Bronchial epithelial cell (primary cell): ENCODE results near the gene SEM1. TPM values are rescaled to one million over a fixed set of nuclear protein-coding genes. Genes with fewer than 3 reads are reported as not detected.
"Not testable (repeated sequence)": the region's sequence is repeated elsewhere in the genome, so short reads cannot be mapped to it uniquely, and the experiment has no call there.

Experiments used
- DNase-seq: peaks from one replicate; pipeline ENCODE4 v3.0.0-alpha.2; 2010; ENCODE audit warnings: low read depth
- FAIRE-seq: peaks from 2 replicates; lab custom pipeline; 2011; peaks lifted over from hg19 to GRCh38; lab: Jason Lieb, UNC
- H3K27me3 ChIP-seq: 2 replicates; pipeline ENCODE4 v1.5.1; 2011; ENCODE audit warnings: low read length; ENCODE audit not compliant: control insufficient read depth, insufficient read depth
- H3K36me3 ChIP-seq: 2 replicates; pipeline ENCODE4 v1.5.1; 2011; ENCODE audit warnings: low read length; ENCODE audit not compliant: control insufficient read depth, insufficient read depth
- H3K4me3 ChIP-seq: 2 replicates; pipeline ENCODE4 v1.5.1; 2011; ENCODE audit warnings: mild to moderate bottlenecking, low read depth, low read length, control low read depth
- total RNA-seq: library from RNA; depleted of rRNA; stranded (reverse); fragments of >200 nt; gene quantifications from 2 replicates; pipeline ENCODE4 v1.2.1, GENCODE V29; 2014
- TF ChIP-seq, protein P1 (sequence below): IDR thresholded peaks from 2 replicates; pipeline ENCODE4 v1.5.1; 2011; ENCODE audit warnings: mild to moderate bottlenecking, moderate library complexity, low read length, control low read depth, inconsistent platforms; ENCODE audit not compliant: insufficient read depth, severe bottlenecking

The SEM1 gene
- total RNA-seq, 1 donor from 2014 or later, result 21.3 TPM

DNA sequence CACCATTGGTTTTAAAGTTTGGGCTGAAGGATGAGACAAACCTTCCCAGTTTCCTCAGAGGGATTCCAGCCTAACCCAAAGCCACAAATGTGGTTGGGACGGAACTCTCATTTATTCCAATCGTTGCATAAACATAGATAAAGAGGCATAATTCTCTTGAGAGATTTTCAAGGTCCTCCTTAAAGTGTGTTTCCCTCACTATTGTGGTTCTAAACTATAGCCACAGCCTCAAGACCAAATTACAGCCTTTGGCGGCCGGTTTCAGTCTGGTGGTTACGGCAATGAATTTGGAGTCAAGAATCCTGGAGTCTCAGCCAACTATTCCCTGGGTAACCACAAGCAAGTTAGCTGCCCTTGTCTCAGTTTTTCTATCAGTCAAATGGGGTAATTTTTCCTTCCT lies 42.6 kb downstream of the SEM1 start:
- Histone ChIP-seq H3K4me3 (no peak overlapping the region), H3K27me3 (no peaks in the 10 kb centered on the region), H3K36me3 (no peaks in the 10 kb centered on the region)
- DNase-seq, result no peak
- TF ChIP-seq, protein P1, sequence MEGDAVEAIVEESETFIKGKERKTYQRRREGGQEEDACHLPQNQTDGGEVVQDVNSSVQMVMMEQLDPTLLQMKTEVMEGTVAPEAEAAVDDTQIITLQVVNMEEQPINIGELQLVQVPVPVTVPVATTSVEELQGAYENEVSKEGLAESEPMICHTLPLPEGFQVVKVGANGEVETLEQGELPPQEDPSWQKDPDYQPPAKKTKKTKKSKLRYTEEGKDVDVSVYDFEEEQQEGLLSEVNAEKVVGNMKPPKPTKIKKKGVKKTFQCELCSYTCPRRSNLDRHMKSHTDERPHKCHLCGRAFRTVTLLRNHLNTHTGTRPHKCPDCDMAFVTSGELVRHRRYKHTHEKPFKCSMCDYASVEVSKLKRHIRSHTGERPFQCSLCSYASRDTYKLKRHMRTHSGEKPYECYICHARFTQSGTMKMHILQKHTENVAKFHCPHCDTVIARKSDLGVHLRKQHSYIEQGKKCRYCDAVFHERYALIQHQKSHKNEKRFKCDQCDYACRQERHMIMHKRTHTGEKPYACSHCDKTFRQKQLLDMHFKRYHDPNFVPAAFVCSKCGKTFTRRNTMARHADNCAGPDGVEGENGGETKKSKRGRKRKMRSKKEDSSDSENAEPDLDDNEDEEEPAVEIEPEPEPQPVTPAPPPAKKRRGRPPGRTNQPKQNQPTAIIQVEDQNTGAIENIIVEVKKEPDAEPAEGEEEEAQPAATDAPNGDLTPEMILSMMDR, result no peak
- FAIRE-seq, result no peak

DNA sequence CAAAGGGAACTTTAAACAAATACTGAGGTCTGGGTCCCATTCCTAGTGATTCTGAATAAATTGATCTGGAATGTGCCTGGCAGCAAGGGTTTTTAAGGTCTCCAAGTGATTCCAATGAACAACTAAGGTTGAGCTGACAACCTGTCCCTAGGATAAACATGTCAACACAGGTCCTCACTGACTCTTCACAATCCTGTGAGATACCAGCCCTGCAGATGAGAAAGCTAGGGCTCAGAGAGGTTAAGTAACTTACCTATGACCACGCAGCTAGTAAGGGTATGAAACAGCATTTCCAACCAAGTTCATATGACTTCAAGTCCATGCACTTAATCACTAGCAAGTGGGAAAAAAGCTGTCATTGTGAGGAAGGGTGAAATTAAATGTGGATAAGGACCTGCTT lies 44.0 kb downstream of the SEM1 start:
- H3K4me3 ChIP-seq, result no peak overlapping the region
- TF ChIP-seq, protein P1, result no peak
- H3K36me3 ChIP-seq, result no peaks in the 10 kb centered on the region
- FAIRE-seq (no peak), DNase-seq (peak; percentile 65)
- H3K27me3 ChIP-seq, result no peaks in the 10 kb centered on the region

DNA sequence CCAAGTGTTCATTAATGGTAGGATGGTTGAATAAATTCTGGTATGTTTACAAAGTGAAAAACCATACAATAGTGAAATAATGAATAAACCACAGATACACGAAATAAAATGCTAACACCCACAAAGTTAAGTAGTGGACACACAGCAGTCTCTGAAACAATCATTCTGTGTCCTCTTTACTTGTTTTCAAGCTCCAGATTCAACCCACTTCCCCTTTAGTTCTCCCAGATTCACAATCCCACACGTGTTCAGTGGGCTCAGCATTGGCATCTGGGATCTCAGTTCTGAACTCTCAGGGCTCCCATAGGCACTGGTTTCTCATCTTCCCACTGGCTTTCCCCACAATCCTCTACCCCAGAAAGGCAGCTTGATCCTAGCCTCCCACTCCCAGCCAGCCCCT lies 44.9 kb downstream of the SEM1 start:
- Histone ChIP-seq H3K4me3 (no peak overlapping the region), H3K27me3 (no peaks in the 10 kb centered on the region), H3K36me3 (no peaks in the 10 kb centered on the region)
- DNase-seq, result no peak
- FAIRE-seq, result no peak
- TF ChIP-seq, protein P1, result no peak

DNA sequence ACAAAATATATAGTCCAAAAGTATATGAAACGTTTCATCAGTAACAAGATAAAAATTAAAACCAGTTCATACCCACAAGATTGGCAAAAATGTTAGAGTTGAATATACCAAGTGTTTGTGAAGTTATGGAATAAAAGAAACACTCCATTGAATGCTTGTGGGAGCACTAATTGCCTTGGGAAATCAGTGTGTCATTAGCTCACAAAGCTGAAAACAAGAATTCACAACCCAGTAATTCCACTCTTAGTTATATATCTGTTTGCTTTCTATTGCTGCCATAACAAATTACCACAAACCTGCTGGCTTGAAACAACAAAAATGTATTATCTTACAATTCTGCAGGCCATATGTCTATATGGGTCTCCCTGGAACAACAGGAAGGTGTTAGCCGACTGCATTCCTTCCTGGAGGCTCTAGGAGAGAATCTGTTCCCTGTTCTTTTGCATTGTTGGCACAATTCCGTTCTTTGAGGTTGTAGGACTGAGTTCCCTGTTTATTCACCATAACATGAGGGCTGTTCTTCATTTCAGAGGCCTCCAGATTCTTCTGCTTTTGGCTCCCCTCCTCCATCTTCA lies 45.7 kb downstream of the SEM1 start:
- FAIRE-seq, result no peak
- TF ChIP-seq, protein P1, result no peak
- DNase-seq, result no peak
- H3K27me3 ChIP-seq, result no peaks in the 10 kb centered on the region
- H3K4me3 ChIP-seq, result no peak overlapping the region
- H3K36me3 ChIP-seq, result no peaks in the 10 kb centered on the region

DNA sequence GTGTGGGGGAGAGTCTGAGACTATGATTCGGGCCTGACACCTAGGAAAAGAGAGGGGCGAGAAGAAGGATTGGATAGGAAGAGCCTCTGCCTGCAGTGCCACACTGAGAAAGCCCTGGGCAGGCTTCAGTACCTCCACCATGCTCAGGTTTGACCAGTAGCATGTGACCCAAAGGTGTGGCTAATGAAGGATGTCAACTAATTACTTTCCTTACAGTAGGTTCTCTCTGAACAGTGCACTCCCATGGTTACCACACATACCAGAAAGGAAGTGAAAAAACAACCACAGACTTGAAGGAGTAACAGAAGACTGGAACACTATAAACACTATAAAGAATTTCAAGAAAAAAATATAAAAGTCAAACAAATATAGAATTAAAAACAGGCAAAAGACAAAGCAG lies 46.2 kb downstream of the SEM1 start:
- Histone ChIP-seq H3K4me3 (no peak overlapping the region), H3K36me3 (no peaks in the 10 kb centered on the region), H3K27me3 (no peaks in the 10 kb centered on the region)
- TF ChIP-seq, protein P1, result no peak
- DNase-seq (no peak), FAIRE-seq (no peak)

DNA sequence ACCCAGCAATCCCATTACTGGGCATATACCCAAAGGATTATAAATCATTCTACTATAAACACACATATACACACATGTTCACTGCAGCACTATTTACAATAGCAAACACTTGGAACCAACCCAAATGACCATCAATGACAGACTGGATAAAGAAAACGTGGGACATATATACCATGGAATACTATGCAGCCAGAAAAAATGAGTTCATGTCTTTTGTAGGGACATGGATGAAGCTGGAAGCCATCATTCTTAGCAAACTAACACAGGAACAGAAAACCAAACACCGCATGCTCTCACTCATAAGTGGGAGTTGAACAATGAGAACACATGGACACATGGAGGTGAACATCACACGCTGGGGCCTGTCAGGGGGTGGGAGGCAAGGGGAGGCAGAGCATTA lies 47.5 kb downstream of the SEM1 start:
- not testable (repeated sequence) for H3K36me3 ChIP-seq, H3K4me3 ChIP-seq, H3K27me3 ChIP-seq, FAIRE-seq, DNase-seq
